HG02763 (cell line): ENCODE measurements around the gene GBGT1.
"Not testable (repeated sequence)": the region's sequence is repeated elsewhere in the genome, so short reads cannot be mapped to it uniquely, and the experiment has no call there.

Experiments used
- ATAC-seq: cut with Tn5 transposase; IDR thresholded peaks from one replicate; pipeline ENCODE4 v1.9.1; 2021; ENCODE audit warnings: mild to moderate bottlenecking, moderate library complexity; ENCODE audit not compliant: unreplicated experiment

GBGT1 gene

DNA sequence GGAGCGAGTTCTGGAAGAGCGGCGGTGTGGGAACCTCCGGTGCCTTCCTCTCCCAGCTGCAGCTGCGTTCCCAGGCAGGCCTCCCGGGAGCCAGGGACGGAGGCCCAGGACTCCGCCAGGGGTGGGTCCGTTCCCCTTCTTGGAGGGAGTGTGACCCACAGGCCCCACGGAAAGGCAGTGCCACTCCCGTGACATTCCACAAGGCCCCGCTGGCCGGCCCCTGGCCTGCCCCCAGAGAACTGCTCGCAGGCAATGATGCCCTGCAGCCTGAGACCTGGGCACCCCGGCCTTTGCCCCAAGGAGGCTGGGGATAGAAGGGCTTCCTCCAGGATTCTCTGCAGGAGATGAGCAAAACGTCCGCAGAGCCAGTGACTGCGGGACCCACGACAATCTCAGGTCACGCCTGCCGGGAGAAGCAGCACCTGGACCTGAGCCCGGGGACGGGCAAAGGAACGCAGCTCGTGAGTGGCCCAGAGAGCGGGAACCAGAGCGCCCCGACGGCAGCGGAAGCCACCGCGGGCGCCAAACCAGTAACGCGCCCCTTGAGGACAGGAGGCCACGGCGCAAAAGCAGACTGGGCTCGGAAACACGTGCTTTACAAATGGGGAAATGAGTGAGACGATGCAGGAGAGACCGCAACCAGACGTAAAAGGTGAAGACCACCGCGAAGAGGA, 36.1 kb upstream of the GBGT1 start:
- ATAC-seq = no peak

DNA sequence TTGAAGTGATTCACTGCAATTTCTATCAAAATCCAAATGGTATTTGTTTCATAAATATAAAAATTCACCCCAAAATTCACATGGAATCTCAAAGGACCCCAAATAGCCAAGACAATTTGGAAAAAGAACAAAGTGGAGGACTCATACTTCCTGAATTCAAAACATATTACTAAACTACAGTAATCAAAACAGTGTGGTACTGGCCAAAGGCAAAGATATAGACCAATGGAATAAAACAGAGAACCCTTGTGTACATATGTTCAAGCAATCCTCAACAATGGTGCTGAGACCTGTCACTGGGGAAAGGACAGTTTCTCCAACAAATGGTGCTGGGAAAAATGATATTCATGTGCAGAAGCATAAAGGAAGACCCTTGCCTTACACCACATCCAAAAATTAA, 31.3 kb upstream of the GBGT1 start:
- ATAC-seq = no peak

DNA sequence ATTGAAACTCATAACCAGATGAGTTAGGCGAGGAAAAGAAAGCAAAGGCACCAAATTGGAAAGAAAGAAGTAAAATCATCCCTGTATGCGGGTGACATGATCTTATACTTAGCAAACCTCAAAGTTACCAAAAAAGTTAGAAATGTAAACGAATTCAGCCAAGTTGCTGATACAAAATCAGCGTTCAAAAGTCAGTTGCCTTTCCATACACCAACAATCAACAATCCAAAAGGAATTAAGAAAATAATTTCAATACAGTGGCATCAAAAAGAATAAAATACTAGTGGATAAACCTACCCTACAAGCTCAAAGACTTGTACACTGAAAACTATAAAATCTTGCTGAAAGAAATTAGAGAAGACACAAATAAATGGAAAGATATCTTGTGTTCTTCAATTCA, 30.9 kb upstream of the GBGT1 start:
- ATAC-seq = no peak

DNA sequence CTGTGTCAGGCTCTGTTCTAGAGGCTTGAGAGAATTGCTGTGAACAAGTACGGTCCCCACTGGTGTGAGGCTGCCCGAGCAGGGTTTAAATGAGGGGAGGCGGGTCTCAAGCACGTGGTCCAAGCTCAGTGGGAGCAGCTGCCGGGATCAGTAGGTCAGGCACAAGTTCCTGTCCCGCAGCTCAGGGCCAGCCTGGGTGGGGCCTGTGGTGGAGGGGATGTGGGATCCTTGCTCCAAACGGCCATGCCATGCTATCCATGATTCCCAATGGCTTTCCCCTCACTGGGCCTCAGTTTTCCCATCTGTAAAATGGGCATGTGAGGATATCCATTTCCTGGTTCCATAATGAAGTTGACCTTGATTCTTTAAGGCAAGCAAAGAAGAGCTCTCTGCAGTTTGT, 28.3 kb upstream of the GBGT1 start:
- ATAC-seq = no peak

DNA sequence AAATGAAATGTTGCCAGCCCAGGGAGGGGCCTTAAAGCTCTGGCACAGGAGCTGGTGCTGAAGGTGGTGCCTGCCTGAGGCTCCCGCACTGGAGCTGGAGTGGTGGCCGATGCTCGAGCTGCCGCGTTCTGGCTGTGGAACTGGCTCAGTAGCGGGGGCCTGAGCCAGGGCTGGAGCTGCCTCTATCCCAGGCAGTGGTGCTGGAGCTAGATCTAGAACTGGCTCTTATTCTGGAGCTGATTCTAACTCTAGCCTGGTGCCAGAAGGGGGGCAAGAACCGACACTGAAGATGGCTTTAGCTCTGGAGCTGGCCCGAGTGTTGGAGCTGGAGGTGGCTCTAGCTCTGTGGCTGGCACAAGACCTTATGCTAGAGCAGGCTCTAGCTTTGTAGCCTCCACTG, 26.1 kb upstream of the GBGT1 start:
- ATAC-seq = no peak

DNA sequence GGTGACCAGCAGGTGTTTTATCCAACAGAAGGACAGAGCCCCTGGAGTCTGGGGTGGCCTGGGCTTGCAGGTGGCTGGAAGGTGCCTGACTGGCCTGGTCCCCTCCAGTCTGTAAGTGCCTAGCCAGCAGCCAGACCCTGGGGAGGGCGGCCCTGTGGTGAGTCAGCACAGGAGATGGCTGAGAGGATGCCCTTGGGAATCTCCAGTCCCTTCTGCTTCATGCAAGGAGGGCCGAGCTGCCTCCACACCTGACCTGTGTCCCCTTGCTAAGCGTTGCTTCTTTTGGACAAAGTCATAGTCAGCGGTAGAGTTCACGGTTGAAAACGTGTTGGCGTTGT, 25.1 kb upstream of the GBGT1 start:
- ATAC-seq = no peak

DNA sequence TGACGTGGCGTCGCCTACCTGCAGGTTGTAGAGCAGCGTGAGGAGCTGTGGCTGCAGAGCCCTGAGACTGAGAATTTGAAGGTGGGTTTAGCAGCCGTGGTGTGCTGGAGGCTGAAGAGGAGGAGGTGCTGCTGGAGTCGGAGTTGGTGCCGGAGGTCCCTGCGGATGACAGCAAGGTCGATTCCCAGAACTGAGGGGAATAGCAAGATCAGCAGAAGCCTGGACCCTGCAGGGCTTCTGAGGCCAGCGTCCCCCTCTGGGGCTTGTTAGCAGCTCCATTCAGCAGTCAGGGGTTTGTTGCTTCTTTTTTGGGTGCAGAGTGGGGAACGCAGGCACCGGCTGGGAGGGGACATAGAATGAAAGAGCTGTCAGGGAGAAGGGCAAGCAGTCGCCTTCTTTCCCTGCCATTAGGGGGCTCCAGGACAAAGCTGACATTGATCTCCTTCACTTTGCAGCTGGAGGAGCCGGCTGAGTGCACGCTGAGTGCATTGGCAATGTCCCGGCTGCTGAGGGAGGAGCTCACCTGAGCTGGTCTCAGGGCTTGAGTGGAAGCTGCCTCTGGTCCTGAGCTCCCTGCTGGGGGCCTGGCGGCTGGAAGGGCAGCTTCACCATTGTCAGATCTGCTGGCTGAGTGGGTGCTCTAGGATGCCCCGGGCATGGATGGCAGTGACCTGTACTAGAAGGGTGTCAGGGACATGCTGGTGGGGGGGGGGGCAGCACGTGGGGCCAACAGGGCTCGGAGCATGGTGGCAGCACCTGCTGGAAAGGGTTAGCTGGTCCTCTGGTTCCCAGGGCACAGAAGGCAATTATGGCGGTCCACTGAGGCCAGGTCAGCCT, 24.5 kb upstream of the GBGT1 start:
- no peak for ATAC-seq

DNA sequence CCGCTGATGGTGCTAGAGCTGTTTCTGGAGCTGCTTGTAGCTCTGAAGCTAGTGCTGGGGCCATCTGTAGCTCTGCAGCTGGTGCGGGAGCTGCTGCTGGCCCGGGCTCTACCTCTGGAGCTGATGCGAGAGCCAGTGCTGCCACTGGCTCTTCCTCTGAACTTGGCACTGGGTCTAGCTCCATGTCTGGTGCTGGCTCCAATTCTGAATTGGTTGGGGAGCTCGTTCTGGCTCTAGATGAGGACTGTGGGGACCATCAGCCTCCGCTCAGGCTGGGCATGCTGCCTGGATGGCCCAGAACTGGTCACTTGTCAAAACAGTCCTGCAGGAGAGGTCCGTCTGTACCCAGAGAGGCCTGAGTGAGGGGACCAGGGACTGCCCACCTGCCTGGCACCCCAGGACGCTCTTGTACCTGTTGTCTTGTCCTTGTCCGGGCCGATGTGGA, 23.9 kb upstream of the GBGT1 start:
- ATAC-seq = no peak

DNA sequence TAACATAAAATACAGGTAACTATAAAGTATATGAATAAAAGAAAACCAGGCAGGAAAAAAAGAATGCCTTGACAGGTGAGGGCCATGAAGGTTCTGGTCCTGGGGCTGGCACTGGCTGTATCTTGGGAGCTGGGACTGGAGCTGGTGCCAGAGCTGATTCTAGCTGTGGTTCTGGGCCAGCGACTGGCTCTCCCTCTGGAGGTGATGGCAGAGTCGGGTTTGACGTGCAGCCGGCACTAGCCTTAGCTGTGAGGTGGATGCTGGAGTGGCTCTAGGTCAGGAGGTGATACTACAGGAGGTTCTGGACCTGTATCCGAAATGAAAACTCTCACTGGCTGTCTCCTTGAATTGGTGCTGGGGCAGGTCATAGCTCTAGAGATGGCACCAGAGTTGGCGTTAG, 23.0 kb upstream of the GBGT1 start:
- no peak for ATAC-seq

DNA sequence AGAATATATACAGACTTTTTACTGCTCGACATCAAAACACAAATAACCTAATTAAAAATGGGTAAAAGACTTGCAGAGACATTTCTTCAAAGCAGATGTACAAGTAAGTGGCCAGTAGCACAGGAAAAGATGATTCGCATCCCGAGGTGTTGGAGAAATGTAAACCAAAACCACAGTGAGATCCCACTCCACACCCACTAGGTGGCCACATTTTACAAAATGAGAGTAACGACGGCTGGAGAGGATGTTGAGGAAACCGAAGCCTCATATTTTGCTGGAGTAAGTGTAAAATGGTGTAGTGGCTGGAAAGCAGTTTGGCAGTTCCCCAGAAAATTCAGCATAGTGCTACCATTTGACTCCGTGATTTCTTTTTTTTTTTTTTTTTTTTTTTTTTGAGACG, 21.3 kb upstream of the GBGT1 start:
- no peak for ATAC-seq

DNA sequence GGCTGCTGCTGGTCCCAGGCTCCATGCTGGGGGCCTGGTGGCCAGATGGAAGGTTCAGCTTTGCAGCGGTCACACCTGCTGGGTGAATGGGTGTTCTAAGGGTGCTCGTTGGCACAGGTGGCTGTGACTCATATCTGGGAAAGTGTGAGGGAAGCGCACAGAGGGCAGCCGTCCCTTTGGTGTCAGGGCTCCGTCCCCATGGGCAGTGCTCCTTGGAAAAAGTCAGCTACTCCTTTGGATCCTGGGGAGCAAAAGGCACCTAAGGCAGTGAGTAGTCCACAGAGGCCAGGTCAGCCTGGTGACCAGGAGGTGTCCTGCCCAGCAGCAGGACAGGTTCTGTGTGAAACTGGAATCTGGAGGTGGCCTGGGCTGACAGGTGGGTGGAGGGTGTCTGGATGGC, 18.4 kb upstream of the GBGT1 start:
- no peak for ATAC-seq

DNA sequence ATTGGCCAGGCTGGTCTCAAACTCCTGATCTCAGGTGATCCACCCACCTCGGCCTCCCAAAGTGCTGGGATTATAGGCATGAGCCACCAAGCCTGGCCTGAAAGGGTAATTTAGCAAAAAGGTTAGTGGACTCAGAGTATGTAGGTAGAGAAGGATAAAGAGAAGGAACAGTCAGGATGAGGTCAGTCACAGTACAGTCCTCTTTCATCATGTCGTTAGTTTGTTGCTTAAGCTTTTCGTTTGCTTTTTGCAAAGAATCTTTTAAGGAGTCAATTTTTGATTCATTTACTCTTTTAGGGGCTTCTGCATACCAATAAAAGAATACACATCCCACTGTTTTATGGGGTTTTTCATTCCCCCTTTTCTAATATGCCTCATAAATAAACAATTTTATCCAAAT, 17.8 kb upstream of the GBGT1 start:
- ATAC-seq = no peak

DNA sequence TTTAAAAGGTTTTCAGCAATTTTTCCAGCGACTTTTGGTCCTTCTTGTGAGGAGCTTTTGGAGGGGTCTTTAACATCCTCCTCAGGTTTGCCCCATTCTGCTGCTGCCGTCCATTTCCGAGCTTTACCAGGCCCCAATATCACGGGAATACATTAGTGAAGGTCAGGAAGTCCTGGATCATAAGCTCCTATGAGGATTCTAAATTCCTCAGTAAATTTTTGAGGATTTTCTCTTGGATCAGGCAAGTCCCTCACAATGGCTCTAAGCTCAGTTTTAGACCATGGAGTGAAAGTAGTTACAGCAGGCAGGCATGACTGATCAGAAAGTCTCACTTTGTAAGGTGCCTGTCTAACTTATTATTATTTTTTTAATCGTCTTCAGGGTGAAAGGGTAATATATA, 17.2 kb upstream of the GBGT1 start:
- no peak for ATAC-seq

DNA sequence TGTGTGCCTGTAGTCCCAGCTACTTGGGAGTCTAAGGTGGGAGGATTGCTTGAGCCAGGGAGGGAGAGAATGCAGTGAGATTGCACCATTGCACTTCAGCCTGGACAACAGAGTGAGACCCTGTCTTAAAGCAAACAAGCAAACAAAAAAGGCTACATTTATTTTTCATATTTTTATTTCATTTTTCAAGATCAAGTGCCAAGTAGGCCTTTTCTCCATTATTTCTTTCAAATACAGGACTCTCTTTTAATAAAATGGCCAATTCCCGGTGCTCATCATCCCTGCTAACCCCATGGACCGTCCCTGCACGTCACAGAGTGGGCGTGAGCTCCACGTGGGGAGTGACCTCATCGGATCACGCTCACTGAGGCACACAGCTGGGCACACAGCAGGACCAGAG, 9.3 kb upstream of the GBGT1 start:
- ATAC-seq = no peak

DNA sequence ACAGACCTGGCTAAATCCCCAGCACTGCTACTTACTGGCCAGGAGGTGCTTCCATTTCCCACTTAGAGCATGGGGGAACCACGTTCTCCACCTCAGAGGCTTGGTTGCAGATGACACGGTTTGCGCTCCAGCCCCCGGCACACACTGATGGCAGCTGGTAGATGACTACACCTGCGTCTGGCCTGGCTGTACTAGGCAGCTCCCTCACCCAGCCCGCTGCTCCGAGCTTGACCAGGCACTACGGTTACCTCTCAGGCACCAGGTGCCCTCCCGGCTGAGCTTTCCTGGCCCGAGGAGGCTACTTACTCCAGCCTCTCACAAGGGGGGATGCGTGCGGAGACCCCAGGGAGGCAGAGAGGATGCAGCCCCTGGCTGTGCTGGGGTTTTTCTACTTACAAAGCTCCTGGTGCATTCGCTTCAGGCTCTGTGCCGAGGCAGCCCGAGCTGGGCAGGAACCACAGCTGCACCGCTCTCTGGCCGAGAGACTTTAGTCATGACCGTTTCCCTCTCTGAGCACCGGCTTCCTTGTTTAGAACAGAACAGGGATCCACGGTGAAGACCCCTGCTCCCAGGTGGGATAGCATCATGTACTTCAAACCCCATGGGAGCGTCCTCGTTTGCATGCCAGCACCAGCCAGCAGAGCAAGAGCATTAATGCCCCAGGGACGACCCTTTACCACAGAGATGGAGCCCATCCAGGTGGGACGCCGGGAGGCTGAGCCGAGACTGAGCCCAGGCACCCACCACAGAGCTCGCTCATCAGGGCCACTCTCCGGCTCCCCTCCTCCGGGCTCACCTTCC, 7.6 kb upstream of the GBGT1 start:
- no peak for ATAC-seq

DNA sequence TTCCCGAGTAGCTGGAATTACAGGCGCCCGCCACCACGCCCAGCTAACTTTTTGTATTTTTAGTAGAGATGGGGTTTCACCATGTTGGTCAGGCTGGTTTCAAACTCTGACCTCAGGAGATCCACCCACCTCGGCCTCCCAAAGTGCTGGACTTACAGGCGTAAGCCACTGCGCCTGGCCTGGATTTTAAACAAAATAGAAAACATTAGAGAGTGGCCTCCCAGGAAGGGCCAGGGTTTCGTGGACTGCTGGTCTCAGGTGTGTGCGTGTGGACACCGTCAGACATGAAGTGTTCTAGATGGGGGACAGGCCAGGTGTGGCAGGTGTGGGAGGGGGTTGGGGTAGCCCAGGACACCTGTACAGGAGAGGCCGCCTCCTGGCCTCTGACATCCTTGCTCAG, 7.0 kb upstream of the GBGT1 start:
- no peak for ATAC-seq

DNA sequence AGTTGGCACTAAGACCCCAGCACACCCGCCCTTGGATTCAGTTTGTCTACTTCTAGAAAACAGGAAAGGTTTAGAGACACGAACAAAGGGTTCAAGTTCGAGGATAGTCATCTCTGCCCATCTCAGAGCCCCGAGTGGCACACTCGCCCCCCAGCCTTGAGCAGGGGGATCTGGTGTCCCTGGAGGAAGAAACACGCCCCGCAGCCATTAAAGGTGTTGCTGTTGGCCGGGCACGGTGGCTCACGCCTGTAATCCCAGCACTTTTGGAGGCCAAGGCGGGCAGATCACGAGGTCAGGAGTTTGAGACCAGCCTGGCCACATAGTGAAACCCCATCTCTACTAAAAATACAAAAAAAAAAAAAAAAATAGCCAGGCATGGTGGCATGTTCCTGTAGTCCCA, 6.0 kb upstream of the GBGT1 start:
- not testable (repeated sequence) for ATAC-seq

DNA sequence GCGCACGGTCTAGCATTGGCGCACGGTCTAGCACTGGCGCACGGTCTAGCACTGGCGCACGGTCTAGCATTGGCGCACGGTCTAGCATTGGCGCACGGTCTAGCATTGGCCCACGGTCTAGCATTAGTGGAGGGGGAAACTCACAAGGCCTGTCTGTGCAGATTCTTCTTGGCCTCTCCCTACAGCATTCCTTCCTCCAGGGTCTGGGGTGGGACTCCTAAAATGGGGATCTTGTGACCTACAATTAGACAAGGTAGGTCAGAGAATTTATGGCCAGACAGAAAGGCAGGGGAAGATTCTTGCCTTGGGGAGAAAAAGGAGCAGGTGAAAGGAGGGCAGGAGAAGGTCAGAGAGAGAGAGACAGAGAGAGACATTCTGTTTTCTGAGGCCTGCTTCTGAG, 5.4 kb upstream of the GBGT1 start:
- ATAC-seq = no peak

DNA sequence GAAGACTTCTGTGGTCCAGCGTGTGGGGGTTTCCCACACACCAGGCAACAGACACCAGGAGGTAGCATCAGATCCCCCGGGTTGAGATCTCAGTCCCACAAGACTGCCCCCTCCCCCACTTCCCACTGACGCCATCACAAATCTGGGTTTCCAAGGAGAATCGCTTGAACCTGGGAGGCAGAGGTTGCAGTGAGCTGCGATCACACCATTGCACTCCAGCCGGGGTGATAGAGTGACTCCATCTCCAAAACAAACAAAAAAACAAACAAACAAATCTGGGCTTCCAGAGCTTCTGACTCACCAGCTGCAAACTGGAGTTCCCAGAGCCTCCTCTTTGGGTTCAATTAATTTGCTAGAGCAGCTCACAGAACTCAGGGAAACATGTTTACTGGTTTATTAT, 4.7 kb upstream of the GBGT1 start:
- no peak for ATAC-seq

DNA sequence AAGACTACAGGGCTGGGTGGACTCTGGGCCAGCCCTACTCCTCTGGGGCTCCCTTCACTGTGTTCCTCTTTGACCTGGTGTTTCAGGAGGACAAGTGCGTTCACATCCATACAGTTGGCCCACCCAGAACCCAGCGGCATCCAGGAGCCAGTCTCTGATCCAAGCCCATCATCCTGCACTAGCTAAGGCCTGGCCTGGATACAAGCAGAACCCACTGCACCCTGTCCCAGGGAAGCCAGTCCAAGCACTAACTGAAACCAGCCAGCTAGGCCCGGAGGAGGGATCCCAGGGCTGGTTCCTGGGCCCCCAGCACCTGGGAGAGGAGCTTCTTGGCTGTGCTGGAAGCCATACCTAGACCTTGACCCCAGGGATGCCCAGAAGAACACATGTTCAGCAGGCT, 4.1 kb upstream of the GBGT1 start:
- no peak for ATAC-seq

DNA sequence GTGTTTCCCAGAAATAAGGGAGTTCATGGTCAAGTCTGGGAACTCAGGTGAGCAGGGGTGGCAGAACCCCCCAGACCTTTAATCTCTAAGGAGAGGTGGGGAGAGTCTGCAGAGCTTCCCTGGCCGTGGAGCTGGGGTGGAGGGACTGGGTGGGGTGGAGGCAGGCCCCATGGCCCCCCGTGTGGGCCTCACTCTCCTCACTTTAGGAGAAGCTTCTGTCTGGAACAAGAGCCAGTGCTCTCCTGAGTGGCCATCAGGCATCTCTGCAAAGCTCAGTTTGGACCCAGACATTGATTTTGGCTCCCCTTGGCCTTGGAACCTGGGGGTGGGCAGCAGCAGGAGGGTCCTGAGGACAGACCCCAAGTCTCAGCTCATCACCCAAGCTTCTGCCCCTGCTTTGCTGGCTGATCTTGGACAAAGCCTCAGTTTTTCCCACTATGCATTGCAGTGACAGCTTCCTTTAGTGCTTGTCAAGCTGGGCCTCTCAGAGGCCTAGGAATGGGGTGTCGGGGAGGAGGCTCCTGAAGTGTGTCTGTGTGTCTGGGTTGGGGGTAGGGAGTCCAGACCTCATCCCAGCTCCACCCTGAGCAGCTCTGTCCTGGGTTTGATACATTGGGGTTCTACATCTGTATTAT, 3.5 kb upstream of the GBGT1 start:
- no peak for ATAC-seq
